ENCODE measurements around the gene NSUN6. TPM values are rescaled to one million over a fixed set of nuclear protein-coding genes. Genes with fewer than 3 reads are reported as not detected.

The NSUN6 gene
- total RNA-seq, 4 donors from 2014 or later: 18.6 to 104 (median 22.5) TPM

- intact Hi-C loops (cut with DNase I): no loop called here
- WGBS, 2 donors: 94 to 95% methylated on average over 7 of the region's 7 CpGs
- Histone ChIP-seq H3K27me3 (no peaks in the 10 kb centered on the region), H3K4me1 (no peaks in the 10 kb centered on the region), H3K36me3 (peaks cover 3 to 10% of the 10 kb centered on the region in 2 donors), H3K4me3 (replicated peaks in 1 of 3) (no peak overlapping the region), H3K9me3 (no peaks in the 10 kb centered on the region), H3K27ac (no peak overlapping the region)
- TF ChIP-seq POLR2A (IDR thresholded peaks at IDR 0.05): no peak
- no peak for TF ChIP-seq CTCF (IDR thresholded peaks at IDR 0.05)
- no peak for DNase-seq
Observed at GRCh38 chr10:18545621-18546305, 105.6 kb downstream of the NSUN6 start.

GRCh38 chr10:18542832-18543231 is 108.6 kb downstream of the NSUN6 start:
- no peaks in the 10 kb centered on the region for H3K9me3 ChIP-seq
- TF ChIP-seq POLR2A (IDR thresholded peaks at IDR 0.05): no peak
- no peak for TF ChIP-seq CTCF (IDR thresholded peaks at IDR 0.05)
- peaks cover 6 to 19% of the 10 kb centered on the region in 2 donors for H3K36me3 ChIP-seq
- no peaks in the 10 kb centered on the region for H3K27me3 ChIP-seq
- intact Hi-C loops (cut with DNase I): no loop called here
- DNase-seq: no peak
- H3K4me3 ChIP-seq (replicated peaks in 1 of 3): no peak overlapping the region
- H3K27ac ChIP-seq: no peak overlapping the region
- no peaks in the 10 kb centered on the region for H3K4me1 ChIP-seq

- Histone ChIP-seq H3K4me3 (replicated peaks in 1 of 3) (no peak overlapping the region), H3K27me3 (no peaks in the 10 kb centered on the region), H3K27ac (no peak overlapping the region), H3K36me3 (peaks cover 6 to 16% of the 10 kb centered on the region in 2 donors), H3K4me1 (no peaks in the 10 kb centered on the region), H3K9me3 (no peaks in the 10 kb centered on the region)
- intact Hi-C loops (cut with DNase I): no loop called here
- TF ChIP-seq POLR2A (IDR thresholded peaks at IDR 0.05) (no peak), CTCF (IDR thresholded peaks at IDR 0.05) (no peak)
- DNase-seq: no peak
Observed at GRCh38 chr10:18540195-18540594, 111.2 kb downstream of the NSUN6 start.

- no peaks in the 10 kb centered on the region for H3K27me3 ChIP-seq
- WGBS, 2 donors: 93 to 96% methylated on average over 22 of the region's 22 CpGs
- no peaks in the 10 kb centered on the region for H3K4me1 ChIP-seq
- no peak for DNase-seq
- H3K9me3 ChIP-seq: no peaks in the 10 kb centered on the region
- intact Hi-C loops (cut with DNase I): no loop called here
- no peak overlapping the region for H3K27ac ChIP-seq
- peaks cover 6 to 16% of the 10 kb centered on the region in 2 donors for H3K36me3 ChIP-seq
- H3K4me3 ChIP-seq (replicated peaks in 1 of 3): no peak overlapping the region
- TF ChIP-seq CTCF (IDR thresholded peaks at IDR 0.05): no peak
- TF ChIP-seq POLR2A (IDR thresholded peaks at IDR 0.05): no peak
Observed at GRCh38 chr10:18539335-18539734, 112.1 kb downstream of the NSUN6 start.

GRCh38 chr10:18533896-18534295 is 117.5 kb downstream of the NSUN6 start:
- intact Hi-C loops (cut with DNase I): no loop called here
- WGBS, 2 donors: 89 to 96% methylated on average over 5 of the region's 5 CpGs
- no peak overlapping the region for H3K27ac ChIP-seq
- H3K36me3 ChIP-seq: peaks cover 0 to 3% of the 10 kb centered on the region in 2 donors
- no peaks in the 10 kb centered on the region for H3K27me3 ChIP-seq
- H3K4me1 ChIP-seq: no peaks in the 10 kb centered on the region
- DNase-seq: no peak
- no peaks in the 10 kb centered on the region for H3K9me3 ChIP-seq
- no peak overlapping the region for H3K4me3 ChIP-seq (replicated peaks in 1 of 3)
- TF ChIP-seq CTCF (IDR thresholded peaks at IDR 0.05) (no peak), POLR2A (IDR thresholded peaks at IDR 0.05) (no peak)

Measured in thyroid gland (tissue), 4 donors.